Liver (tissue), 3 donors: ENCODE measurements around the gene ZACN.

Source experiments
- EGR1 ChIP-seq, 2 donors: IDR thresholded peaks; 2 replicates each; pipeline ENCODE4 v1.6.1; 2016 to 2018; ENCODE audit warnings: antibody characterized with exemption in 2 of 2, low read depth in 2 of 2
- FOXA2 ChIP-seq: IDR thresholded peaks from 2 replicates; pipeline ENCODE4 v1.6.1; 2016; ENCODE audit warnings: antibody characterized with exemption
- HNF4G ChIP-seq: IDR thresholded peaks from 2 replicates; pipeline ENCODE4 v1.6.1; 2016; ENCODE audit warnings: antibody characterized with exemption
- JUND ChIP-seq, 2 donors: IDR thresholded peaks; 2 replicates each; pipeline ENCODE4 v1.6.1; 2016; ENCODE audit warnings: antibody characterized with exemption in 2 of 2
- RAD21 ChIP-seq, 2 donors: IDR thresholded peaks; 2 replicates each; pipeline ENCODE4 v1.6.1; 2016; ENCODE audit warnings: antibody characterized with exemption in 2 of 2, mild to moderate bottlenecking in 2 of 2
- SP1 ChIP-seq: IDR thresholded peaks from 2 replicates; pipeline ENCODE4 v1.6.1; 2018; ENCODE audit warnings: antibody characterized with exemption, mild to moderate bottlenecking
- TAF1 ChIP-seq: conservative IDR thresholded peaks from 2 replicates; pipeline ENCODE4 v1.6.1; 2016; ENCODE audit warnings: antibody characterized with exemption, mild to moderate bottlenecking
- YY1 ChIP-seq: IDR thresholded peaks from 2 replicates; pipeline ENCODE4 v1.6.1; 2016; ENCODE audit warnings: antibody characterized with exemption, mild to moderate bottlenecking
- TF ChIP-seq, protein P1 (sequence below): fragments of 150-350 bp; IDR thresholded peaks from 2 replicates; pipeline ENCODE4 v1.5.1; 2017; ENCODE audit warnings: improper control_type of control experiment, low read depth, low read length; ENCODE audit not compliant: missing input control
- TF ChIP-seq, protein P2 (sequence below): IDR thresholded peaks from 2 replicates; pipeline ENCODE4 v1.6.1; 2016; ENCODE audit warnings: antibody characterized with exemption, mild to moderate bottlenecking
- TF ChIP-seq, protein P3 (sequence below): IDR thresholded peaks from 2 replicates; pipeline ENCODE4 v1.6.1; 2016; ENCODE audit warnings: antibody characterized with exemption
- donor health status: healthy.
- donor health status: healthy.

DNA sequence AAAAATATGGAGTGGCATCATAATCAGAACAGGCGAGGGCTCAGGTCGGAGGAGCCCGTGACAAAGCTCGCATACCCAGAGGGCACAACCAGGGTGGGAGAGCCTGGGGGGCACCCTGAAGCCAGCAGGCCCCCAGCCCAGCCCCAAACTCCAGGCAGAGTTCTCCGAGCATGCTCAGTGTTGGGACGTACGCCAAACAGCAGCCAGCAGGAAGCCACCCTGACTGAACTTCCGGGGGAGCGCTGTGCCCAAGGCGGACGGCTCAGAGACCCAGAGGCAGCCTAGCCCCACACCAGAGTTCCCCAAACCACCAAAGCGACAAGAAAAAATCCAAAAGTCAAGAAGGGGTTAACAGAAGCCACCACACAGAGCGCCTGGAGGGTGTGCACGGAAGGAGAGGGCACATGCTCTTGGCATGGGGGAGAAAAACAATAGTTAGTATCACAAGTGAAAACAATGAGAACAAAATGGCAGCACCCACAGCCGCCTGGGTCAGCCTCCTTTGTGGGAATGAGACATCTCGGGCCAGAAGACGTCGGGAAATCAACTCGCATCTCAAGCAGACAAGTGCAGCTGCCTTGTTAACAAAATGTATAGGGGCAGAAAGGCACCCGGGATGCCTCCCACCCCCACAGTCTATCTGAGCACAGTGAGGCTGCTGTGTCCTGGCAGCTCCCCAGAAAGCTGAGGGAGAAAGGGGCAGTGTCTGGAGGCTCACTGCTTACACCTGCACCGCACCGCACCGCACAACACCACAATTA lies 12.7 kb downstream of the ZACN start:
- TF ChIP-seq, protein P1, sequence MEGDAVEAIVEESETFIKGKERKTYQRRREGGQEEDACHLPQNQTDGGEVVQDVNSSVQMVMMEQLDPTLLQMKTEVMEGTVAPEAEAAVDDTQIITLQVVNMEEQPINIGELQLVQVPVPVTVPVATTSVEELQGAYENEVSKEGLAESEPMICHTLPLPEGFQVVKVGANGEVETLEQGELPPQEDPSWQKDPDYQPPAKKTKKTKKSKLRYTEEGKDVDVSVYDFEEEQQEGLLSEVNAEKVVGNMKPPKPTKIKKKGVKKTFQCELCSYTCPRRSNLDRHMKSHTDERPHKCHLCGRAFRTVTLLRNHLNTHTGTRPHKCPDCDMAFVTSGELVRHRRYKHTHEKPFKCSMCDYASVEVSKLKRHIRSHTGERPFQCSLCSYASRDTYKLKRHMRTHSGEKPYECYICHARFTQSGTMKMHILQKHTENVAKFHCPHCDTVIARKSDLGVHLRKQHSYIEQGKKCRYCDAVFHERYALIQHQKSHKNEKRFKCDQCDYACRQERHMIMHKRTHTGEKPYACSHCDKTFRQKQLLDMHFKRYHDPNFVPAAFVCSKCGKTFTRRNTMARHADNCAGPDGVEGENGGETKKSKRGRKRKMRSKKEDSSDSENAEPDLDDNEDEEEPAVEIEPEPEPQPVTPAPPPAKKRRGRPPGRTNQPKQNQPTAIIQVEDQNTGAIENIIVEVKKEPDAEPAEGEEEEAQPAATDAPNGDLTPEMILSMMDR = no peak
- no peak for TF ChIP-seq EGR1 (IDR thresholded peaks at IDR 0.05; ENCODE audit: low read depth in 2 of 2)
- TF ChIP-seq, protein P2, sequence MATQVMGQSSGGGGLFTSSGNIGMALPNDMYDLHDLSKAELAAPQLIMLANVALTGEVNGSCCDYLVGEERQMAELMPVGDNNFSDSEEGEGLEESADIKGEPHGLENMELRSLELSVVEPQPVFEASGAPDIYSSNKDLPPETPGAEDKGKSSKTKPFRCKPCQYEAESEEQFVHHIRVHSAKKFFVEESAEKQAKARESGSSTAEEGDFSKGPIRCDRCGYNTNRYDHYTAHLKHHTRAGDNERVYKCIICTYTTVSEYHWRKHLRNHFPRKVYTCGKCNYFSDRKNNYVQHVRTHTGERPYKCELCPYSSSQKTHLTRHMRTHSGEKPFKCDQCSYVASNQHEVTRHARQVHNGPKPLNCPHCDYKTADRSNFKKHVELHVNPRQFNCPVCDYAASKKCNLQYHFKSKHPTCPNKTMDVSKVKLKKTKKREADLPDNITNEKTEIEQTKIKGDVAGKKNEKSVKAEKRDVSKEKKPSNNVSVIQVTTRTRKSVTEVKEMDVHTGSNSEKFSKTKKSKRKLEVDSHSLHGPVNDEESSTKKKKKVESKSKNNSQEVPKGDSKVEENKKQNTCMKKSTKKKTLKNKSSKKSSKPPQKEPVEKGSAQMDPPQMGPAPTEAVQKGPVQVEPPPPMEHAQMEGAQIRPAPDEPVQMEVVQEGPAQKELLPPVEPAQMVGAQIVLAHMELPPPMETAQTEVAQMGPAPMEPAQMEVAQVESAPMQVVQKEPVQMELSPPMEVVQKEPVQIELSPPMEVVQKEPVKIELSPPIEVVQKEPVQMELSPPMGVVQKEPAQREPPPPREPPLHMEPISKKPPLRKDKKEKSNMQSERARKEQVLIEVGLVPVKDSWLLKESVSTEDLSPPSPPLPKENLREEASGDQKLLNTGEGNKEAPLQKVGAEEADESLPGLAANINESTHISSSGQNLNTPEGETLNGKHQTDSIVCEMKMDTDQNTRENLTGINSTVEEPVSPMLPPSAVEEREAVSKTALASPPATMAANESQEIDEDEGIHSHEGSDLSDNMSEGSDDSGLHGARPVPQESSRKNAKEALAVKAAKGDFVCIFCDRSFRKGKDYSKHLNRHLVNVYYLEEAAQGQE = no peak
- TF ChIP-seq HNF4G = no peak
- TF ChIP-seq, protein P3, sequence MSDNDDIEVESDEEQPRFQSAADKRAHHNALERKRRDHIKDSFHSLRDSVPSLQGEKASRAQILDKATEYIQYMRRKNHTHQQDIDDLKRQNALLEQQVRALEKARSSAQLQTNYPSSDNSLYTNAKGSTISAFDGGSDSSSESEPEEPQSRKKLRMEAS = no peak
- no peak for TF ChIP-seq TAF1
- no peak for TF ChIP-seq SP1
- TF ChIP-seq JUND (IDR thresholded peaks at IDR 0.05) = no peak
- no peak for TF ChIP-seq FOXA2
- no peak for TF ChIP-seq YY1
- TF ChIP-seq RAD21 (IDR thresholded peaks at IDR 0.05) = no peak
